Measurements from ENCODE around the gene TIMM22.

The TIMM22 gene

GRCh38 chr17:1037238-1037879 is 40.4 kb downstream of the TIMM22 start:
- TF ChIP-seq, protein P1, sequence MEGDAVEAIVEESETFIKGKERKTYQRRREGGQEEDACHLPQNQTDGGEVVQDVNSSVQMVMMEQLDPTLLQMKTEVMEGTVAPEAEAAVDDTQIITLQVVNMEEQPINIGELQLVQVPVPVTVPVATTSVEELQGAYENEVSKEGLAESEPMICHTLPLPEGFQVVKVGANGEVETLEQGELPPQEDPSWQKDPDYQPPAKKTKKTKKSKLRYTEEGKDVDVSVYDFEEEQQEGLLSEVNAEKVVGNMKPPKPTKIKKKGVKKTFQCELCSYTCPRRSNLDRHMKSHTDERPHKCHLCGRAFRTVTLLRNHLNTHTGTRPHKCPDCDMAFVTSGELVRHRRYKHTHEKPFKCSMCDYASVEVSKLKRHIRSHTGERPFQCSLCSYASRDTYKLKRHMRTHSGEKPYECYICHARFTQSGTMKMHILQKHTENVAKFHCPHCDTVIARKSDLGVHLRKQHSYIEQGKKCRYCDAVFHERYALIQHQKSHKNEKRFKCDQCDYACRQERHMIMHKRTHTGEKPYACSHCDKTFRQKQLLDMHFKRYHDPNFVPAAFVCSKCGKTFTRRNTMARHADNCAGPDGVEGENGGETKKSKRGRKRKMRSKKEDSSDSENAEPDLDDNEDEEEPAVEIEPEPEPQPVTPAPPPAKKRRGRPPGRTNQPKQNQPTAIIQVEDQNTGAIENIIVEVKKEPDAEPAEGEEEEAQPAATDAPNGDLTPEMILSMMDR (IDR thresholded peaks at IDR 0.05): no peak

- TF ChIP-seq, protein P1 (IDR thresholded peaks at IDR 0.05): no peak
Observed at GRCh38 chr17:1038459-1039122, 41.7 kb downstream of the TIMM22 start.

GRCh38 chr17:1039123-1039507 is 42.2 kb downstream of the TIMM22 start:
- TF ChIP-seq, protein P1 (IDR thresholded peaks at IDR 0.05): no peak

DNA sequence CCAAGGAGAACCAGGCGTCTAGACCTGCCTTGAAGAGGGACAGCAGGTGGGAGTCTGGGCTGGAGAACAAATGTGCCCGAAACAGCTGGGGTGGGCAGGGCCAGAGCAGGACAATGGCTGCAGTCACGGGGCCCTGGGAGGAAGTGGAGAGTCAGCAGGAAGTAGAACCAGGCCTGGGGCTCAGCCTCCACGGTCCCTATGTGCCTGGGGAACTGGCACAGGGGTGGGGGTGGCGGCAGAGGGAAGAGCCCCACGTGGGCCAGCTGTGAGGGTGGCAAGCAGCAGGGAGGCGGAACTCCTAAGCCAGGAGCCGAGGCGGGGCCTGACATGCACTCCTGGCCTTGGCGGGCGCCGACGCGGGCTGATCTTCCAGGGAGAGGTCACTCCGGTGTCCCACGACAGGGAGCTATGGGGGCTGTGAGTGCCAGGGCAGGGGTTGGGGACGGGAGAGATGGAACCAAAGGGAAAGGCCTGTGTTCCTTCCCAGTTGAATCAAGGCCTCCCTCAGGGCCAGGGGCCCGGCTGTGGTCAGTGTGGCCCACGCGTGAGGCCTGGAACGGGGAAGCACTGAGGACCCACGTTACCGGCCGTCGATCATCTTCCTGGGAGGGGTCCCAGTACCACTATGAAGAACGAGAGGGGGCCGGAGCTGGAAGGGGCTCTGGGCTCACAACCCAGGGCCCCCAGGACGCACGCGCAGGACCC is 42.7 kb downstream of the TIMM22 start:
- TF ChIP-seq, protein P1 (IDR thresholded peaks at IDR 0.05): no peak

DNA sequence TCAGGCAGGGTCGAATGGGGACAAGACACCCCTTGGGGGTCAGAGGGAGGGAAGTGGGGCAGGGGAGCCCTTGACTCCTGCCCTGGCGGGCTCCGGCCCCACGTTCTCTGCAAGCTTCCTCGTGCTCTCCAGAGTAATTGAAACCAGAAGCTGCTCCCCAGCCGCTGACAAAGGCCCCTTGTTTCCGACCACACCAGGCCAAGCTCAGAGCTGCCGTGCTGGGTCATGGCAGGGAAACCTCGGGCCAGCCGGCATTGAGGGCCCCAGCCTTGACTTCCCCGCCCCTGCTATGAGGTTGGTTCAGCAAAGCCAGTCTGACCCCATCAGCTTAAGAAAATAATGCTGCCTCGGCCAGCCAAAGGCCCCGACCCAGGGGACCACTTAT is 43.3 kb downstream of the TIMM22 start:
- TF ChIP-seq, protein P1 (IDR thresholded peaks at IDR 0.05): no peak

GRCh38 chr17:1041746-1042145 is 44.8 kb downstream of the TIMM22 start:
- TF ChIP-seq, protein P1 (IDR thresholded peaks at IDR 0.05): no peak

- TF ChIP-seq, protein P1 (IDR thresholded peaks at IDR 0.05): no peak
Observed at GRCh38 chr17:1042486-1042885, 45.6 kb downstream of the TIMM22 start.
